Lower leg skin (tissue), 4 donors: ENCODE results near the gene CEP170B. TPM values are rescaled to one million over a fixed set of nuclear protein-coding genes. Genes with fewer than 3 reads are reported as not detected.
"Not testable (repeated sequence)": the region's sequence is repeated elsewhere in the genome, so short reads cannot be mapped to it uniquely, and the experiment has no call there.

ENCODE experiments used
- DNase-seq, 2 donors: peaks; one replicate each; pipeline ENCODE4 v3.0.0-alpha.2; 2019; ENCODE audit warnings: low spot score in 2 of 2
- H3K4me3 ChIP-seq: fragments of 200-600 bp; sonication (generic); 2 replicates; pipeline ENCODE4 v1.5.1; 2017; ENCODE audit warnings: mild to moderate bottlenecking, low read depth; ENCODE audit not compliant: poor library complexity, severe bottlenecking
- WGBS, 2 donors: methylation state at CpG; one replicate each; pipeline ENCODE4 v1.1.5; 2018; 5-methylcytosine and 5-hydroxymethylcytosine counted together
- intact Hi-C: fragments of 100-400 bp; cut with DNase I; formaldehyde crosslinking; loops from one replicate; pipeline ENCODE4 v1.15.0; 2023; ENCODE audit warnings: low total_unique reads
- total RNA-seq, 4 donors: library from RNA; depleted of rRNA; stranded (reverse); fragments of >200 nt; gene quantifications; one replicate each; pipeline ENCODE4 v1.1.0, GENCODE V29; 2016

The CEP170B gene
- total RNA-seq, 4 donors from 2014 or later, result 41.8 to 80.8 (median 58.5) TPM

DNA sequence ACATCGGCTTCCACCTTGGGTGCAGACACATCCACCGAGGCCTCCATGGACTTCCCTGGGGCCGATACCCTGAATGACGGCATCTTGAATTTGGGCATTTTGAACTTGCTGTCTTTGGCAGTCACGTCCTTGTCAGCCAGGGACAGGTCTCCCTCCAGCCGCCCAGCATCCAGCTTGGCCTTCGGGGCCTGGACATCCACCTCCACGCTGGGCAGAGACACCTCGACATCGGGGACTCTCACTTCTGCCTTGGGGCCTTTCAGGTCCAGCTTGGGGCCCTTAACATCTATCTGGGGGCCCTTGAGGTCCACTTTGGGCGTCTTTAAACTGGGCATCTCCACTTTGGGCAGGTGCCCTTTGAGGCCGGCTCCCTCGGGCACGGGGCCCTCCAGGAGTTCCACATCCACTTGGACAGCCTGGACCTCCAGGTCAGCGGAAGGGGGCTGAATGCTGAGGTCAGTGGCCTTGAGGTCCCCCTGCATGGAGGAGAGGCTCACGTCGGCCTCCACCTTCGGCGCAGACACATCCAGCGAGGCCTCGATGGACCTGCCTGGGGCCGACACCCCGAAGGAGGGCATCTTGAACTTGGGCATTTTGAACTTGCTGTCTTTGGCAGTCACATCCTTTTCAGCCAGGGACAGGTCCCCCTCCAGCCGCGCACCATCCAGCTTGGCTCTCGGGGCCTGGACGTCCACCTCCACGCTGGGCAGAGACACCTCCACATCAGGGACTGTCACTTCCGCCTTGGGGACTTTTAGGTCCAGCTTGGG, 79.6 kb downstream of the CEP170B start:
- WGBS, 2 donors, result 91 to 95% methylated on average over 29 of the region's 29 CpGs
- intact Hi-C loops, H3K4me3 ChIP-seq, DNase-seq: not testable (repeated sequence)

DNA sequence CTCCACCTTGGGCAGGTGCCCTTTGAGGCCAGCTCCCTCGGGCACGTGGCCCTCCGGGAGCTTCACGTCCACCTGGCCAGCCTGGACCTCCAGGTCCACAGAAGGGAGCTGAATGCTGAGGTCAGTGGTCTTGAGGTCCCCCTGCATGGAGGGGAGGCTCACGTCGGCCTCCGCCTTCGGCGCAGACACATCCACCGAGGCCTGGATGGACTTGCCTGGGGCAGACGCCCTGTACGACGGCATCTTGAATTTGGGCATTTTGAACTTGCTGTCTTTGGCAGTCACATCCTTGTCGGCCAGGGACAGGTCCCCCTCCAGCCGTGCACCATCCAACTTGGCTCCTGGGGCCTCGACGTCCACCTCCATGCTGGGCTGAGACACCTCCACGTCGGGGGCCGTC, 80.2 kb downstream of the CEP170B start:
- H3K4me3 ChIP-seq, DNase-seq, intact Hi-C loops: not testable (repeated sequence)
- 92 to 96% methylated on average over 20 of the region's 20 CpGs for WGBS, 2 donors

Other genes starting within 250 kb of the CEP170B start
- 100 to 1,000 TPM in 1 of 4 donors, 10 to 100 TPM in 3; 63.8 to 121 (median 83.9) TPM for gene INF2, start 175.7 kb upstream of the CEP170B start, total RNA-seq
- gene ADSS1, start 141.0 kb upstream of the CEP170B start, total RNA-seq, result 1 to 10 TPM; 5.5 to 8.7 (median 7.2) TPM
- gene SIVA1, start 112.1 kb upstream of the CEP170B start, total RNA-seq, result 100 to 1,000 TPM; 162 to 174 (median 168) TPM
- gene AKT1, start 69.5 kb upstream of the CEP170B start, total RNA-seq, result 10 to 100 TPM; 51.9 to 91.0 (median 88.7) TPM
- 10 to 100 TPM in 2 of 4 donors, 1 to 10 TPM in 2; 1.6 to 11.9 (median 8.6) TPM for gene ZBTB42, start 64.2 kb upstream of the CEP170B start, total RNA-seq
- gene PLD4, start 59.6 kb downstream of the CEP170B start, total RNA-seq, result 1 to 10 TPM in 3 of 4 donors, under 1 TPM in 1; 0.84 to 2.6 (median 1.2) TPM
- 100 to 1,000 TPM; 671 to 950 (median 756) TPM for gene AHNAK2, start 113.1 kb downstream of the CEP170B start, total RNA-seq
- gene CLBA1, start 120.5 kb downstream of the CEP170B start, total RNA-seq, result 10 to 100 TPM in 1 of 4 donors, 1 to 10 TPM in 3; 2.2 to 11.7 (median 6.5) TPM
- gene CDCA4, start 155.8 kb downstream of the CEP170B start, total RNA-seq, result 10 to 100 TPM; 39.3 to 45.7 (median 41.5) TPM
- gene GPR132, start 200.2 kb downstream of the CEP170B start, total RNA-seq, result 1 to 10 TPM in 3 of 4 donors, under 1 TPM in 1; 0.84 to 1.3 (median 1.1) TPM